Stomach (tissue), 9 donors: ENCODE results near the gene FAM240A. TPM values are rescaled to one million over a fixed set of nuclear protein-coding genes. Genes with fewer than 3 reads are reported as not detected.

Experiments
- DNase-seq, 2 donors: peaks; one replicate each; pipeline versions ENCODE4 v3.0.0 to v3.0.0-alpha.2; 2013 to 2019
- H3K27ac ChIP-seq, 5 donors: fragments of 200-600 bp in 4 of 5; sonication (generic) in 4 of 5; one replicate each; pipeline ENCODE4 v1.5.1; 2013 to 2019; ENCODE audit warnings: mild to moderate bottlenecking in 1 of 5, moderate library complexity in 1 of 5
- H3K27me3 ChIP-seq, 3 donors: fragments of 200-600 bp; sonication (generic); one replicate each; pipeline ENCODE4 v1.5.1; 2017 to 2019; ENCODE audit warnings: mixed run types in 1 of 3
- H3K36me3 ChIP-seq, 4 donors: fragments of 200-600 bp; sonication (generic); 1 replicate in 3 of 4; 2 replicates in 1 of 4; pipeline ENCODE4 v1.5.1; 2016 to 2019
- H3K4me1 ChIP-seq, 4 donors: fragments of 200-600 bp; sonication (generic); one replicate each; pipeline ENCODE4 v1.5.1; 2016 to 2019
- H3K4me3 ChIP-seq, 4 donors: fragments of 200-600 bp; sonication (generic) in 3 of 4; one replicate each; pipeline ENCODE4 v1.5.1; 2016 to 2019; ENCODE audit warnings: mild to moderate bottlenecking in 1 of 4
- H3K9me3 ChIP-seq, 4 donors: fragments of 200-600 bp; sonication (generic); one replicate each; pipeline ENCODE4 v1.5.1; 2016 to 2019
- EP300 ChIP-seq: sonication (generic); formaldehyde crosslinking; IDR thresholded peaks from one replicate; pipeline ENCODE4 v1.6.1; 2017; ENCODE audit warnings: antibody characterized with exemption
- POLR2A ChIP-seq, 4 donors: fragments of 450-650 bp; IDR thresholded peaks; one replicate each; pipeline ENCODE4 v1.6.1; 2016; ENCODE audit warnings: antibody characterized with exemption in 4 of 4, control low read depth in 2 of 4, mild to moderate bottlenecking in 1 of 4, moderate library complexity in 1 of 4
- POLR2AphosphoS5 ChIP-seq, 3 donors: sonication (generic); formaldehyde crosslinking; IDR thresholded peaks; one replicate each; pipeline ENCODE4 v1.6.1; 2016; ENCODE audit warnings: antibody characterized with exemption in 3 of 3
- WGBS, 5 donors: extraction: QIAGEN DNeasy Blood & Tissue Kit in 3 of 5; methylation state at CpG; one replicate each; pipeline versions ENCODE4 v1.1.5 to v1.1.7; 2013 to 2018; 5-methylcytosine and 5-hydroxymethylcytosine counted together
- intact Hi-C: fragments of 100-400 bp; cut with DNase I; formaldehyde crosslinking; loops from one replicate; pipeline ENCODE4 v1.15.1; 2023; ENCODE audit warnings: low total_unique reads
- polyA plus RNA-seq, 3 donors: library from polyadenylated mRNA; stranded (reverse); fragments of 200-250 nt; gene quantifications; one replicate each; pipeline ENCODE4 v1.2.3, GENCODE V29; 2013
- total RNA-seq, 5 donors: library from RNA; depleted of rRNA; stranded (reverse); fragments of >200 nt; gene quantifications; one replicate each; pipeline versions ENCODE4 v1.1.0 to v1.2.3, GENCODE V29; 2014 to 2016
- TF ChIP-seq, protein P1 (sequence below), 7 experiments: fragments of 450-650 bp in 4 of 7; fragments of 200-600 bp in 3 of 7; sonication (generic) in 3 of 7; IDR thresholded peaks; one replicate each; pipeline ENCODE4 v1.5.1; 2016 to 2019; ENCODE audit warnings: antibody characterized with exemption in 7 of 7, control low read depth in 2 of 7, mild to moderate bottlenecking in 1 of 7
- donor health status: healthy with polysubstance abuse.
- donor health status: Bipolar disorder and iron deficiency.
- donor health status: healthy.

FAM240A gene
- total and polyA plus RNA-seq, 8 donors = not detected

DNA sequence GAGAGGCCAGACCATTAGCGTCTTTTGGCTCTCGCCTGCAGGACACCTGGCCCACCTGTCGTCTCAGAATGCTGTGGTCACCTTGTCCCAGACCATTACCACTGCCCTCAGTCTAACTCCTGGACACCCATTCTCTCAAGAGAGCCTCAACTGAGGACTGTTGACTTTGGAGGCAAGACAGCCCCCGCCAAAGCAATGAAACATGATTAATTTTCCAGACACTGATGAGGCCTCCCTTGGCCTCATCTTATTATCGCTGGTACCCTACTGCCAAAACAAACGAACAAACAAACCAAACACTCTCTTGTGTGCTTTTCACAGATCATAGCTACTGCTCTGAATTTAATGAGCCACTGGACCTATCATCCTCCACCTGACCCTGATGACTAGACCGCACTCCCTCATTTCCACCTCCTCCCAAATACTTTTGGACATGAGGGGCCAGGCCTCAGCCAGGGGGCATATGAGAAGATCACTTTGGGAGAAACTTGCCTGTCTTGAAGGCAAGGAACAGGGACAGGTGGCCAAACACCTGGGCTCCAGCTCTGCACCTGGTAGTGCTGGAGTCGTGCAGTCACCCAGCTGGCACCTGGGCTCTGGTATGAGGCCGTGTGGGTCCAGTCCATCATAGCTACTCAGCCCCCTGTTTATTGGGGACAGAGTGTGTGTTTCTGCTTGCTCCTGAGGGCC lies 53.6 kb downstream of the FAM240A start:
- peak; percentile 2 to 25 for DNase-seq
- TF ChIP-seq EP300 = no peak
- TF ChIP-seq, protein P1, sequence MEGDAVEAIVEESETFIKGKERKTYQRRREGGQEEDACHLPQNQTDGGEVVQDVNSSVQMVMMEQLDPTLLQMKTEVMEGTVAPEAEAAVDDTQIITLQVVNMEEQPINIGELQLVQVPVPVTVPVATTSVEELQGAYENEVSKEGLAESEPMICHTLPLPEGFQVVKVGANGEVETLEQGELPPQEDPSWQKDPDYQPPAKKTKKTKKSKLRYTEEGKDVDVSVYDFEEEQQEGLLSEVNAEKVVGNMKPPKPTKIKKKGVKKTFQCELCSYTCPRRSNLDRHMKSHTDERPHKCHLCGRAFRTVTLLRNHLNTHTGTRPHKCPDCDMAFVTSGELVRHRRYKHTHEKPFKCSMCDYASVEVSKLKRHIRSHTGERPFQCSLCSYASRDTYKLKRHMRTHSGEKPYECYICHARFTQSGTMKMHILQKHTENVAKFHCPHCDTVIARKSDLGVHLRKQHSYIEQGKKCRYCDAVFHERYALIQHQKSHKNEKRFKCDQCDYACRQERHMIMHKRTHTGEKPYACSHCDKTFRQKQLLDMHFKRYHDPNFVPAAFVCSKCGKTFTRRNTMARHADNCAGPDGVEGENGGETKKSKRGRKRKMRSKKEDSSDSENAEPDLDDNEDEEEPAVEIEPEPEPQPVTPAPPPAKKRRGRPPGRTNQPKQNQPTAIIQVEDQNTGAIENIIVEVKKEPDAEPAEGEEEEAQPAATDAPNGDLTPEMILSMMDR (IDR thresholded peaks at IDR 0.05) = no peak
- TF ChIP-seq POLR2AphosphoS5 (IDR thresholded peaks at IDR 0.05) = no peak
- TF ChIP-seq POLR2A (IDR thresholded peaks at IDR 0.05) = no peak
- 65 to 81% (median 67%) methylated on average over 8 to 9 of the region's 9 CpGs for WGBS, 5 donors
- H3K36me3 ChIP-seq = peaks cover 0 to 5% (median 0%) of the 10 kb centered on the region in 4 donors
- no peak overlapping the region for H3K27ac ChIP-seq
- no peak overlapping the region for H3K4me3 ChIP-seq
- no peaks in the 10 kb centered on the region for H3K9me3 ChIP-seq
- peaks cover 5 to 32% (median 19%) of the 10 kb centered on the region in 4 donors for H3K4me1 ChIP-seq
- H3K27me3 ChIP-seq = no peaks in the 10 kb centered on the region
- intact Hi-C loops = no loop called here

DNA sequence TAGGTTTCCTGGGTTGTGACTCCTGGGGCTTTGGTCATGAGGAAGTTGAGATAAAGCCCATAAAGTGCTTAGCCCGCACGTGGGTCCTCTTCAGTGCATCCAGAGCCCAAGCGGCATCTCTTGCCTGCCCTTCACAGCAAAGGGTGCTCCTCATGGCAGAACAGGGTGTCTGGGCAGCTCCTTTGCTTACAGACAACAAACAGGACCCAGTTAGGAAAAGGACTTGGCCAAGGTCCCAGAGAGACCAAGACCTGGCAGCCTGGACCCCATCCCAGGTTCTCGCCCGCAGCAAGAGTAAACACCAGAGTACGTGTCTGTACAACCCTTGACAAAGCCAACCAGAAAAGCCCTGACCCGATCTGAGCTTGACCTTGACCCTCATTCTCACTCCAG lies 54.1 kb downstream of the FAM240A start:
- no peak for TF ChIP-seq POLR2A (IDR thresholded peaks at IDR 0.05)
- TF ChIP-seq POLR2AphosphoS5 (IDR thresholded peaks at IDR 0.05) = no peak
- no peak for TF ChIP-seq EP300
- TF ChIP-seq, protein P1 (IDR thresholded peaks at IDR 0.05) = no peak
- H3K36me3 ChIP-seq = peaks cover 0 to 11% (median 1%) of the 10 kb centered on the region in 4 donors
- no peaks in the 10 kb centered on the region for H3K9me3 ChIP-seq
- 37 to 50% (median 43%) methylated on average over 5 to 7 of the region's 7 CpGs for WGBS, 5 donors
- peak; percentile 5 to 66 for DNase-seq
- H3K27me3 ChIP-seq = no peaks in the 10 kb centered on the region
- no peak overlapping the region for H3K27ac ChIP-seq
- H3K4me3 ChIP-seq = no peak overlapping the region
- intact Hi-C loops = no loop called here
- peaks cover 5 to 32% (median 18%) of the 10 kb centered on the region in 4 donors for H3K4me1 ChIP-seq

DNA sequence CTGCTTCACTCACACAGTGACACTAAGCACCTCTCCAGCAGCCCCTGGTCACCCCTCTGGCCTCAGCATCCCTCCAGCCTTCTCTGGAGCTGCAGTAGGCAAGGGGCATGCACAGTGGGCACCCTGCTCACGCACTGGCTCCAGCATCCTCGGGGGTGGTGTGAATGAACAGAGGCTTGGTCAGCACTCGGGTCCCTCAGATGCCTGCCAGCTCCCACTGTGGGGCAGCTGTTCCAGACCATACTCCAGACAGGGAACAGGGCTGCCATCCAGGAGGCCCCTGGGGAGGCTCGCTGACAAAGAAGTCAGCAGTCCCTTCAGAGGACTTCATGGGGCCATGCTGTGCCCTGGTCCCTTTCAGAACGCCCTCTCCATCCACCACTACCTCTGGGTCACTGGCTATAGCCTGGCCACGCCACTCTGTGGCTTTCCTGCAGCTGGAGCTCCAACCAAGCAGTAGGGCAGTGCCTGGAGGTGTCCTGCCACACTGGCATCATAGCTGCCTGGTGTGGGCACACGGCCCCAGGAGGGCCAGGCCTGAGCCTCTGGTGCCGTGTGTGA lies 54.8 kb downstream of the FAM240A start:
- Histone ChIP-seq H3K4me1 (peaks cover 5 to 30% (median 18%) of the 10 kb centered on the region in 4 donors), H3K27me3 (no peaks in the 10 kb centered on the region), H3K9me3 (no peaks in the 10 kb centered on the region), H3K27ac (no peak overlapping the region), H3K4me3 (no peak overlapping the region), H3K36me3 (peaks cover 0 to 15% (median 3%) of the 10 kb centered on the region in 4 donors)
- TF ChIP-seq, protein P1 (IDR thresholded peaks at IDR 0.05) = no peak
- TF ChIP-seq POLR2A (IDR thresholded peaks at IDR 0.05) (no peak), EP300 (no peak), POLR2AphosphoS5 (IDR thresholded peaks at IDR 0.05) (no peak)
- WGBS, 5 donors = 53 to 87% (median 84%) methylated on average over 3 to 8 of the region's 8 CpGs
- intact Hi-C loops = no loop called here
- peak; percentile 3 to 14 for DNase-seq

DNA sequence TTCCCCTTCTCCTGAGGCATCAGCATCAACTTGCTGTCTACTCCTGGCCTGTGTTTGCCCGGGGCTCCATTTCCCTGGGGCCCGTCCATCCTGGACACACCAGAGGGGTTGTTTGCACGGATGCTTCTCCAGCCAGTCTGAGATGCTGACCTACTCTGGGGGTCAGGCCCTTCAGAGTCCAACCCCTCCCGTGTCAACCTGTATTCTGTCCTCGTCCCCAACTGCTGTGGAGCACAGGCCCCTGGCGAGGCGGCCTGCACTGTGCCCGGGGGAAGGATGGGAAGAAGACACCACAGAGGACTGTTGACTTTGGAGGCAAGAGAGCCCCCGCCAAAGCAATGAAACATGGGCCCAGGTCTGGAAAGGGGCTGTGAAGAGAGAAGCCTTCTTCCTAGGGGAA lies 55.3 kb downstream of the FAM240A start:
- TF ChIP-seq EP300 (no peak), POLR2AphosphoS5 (IDR thresholded peaks at IDR 0.05) (no peak), POLR2A (IDR thresholded peaks at IDR 0.05) (no peak)
- TF ChIP-seq, protein P1 (IDR thresholded peaks at IDR 0.05) = no peak
- Histone ChIP-seq H3K27me3 (no peaks in the 10 kb centered on the region), H3K4me3 (no peak overlapping the region), H3K9me3 (no peaks in the 10 kb centered on the region), H3K36me3 (peaks cover 0 to 20% (median 3%) of the 10 kb centered on the region in 4 donors), H3K27ac (no peak overlapping the region), H3K4me1 (peaks cover 5 to 25% (median 14%) of the 10 kb centered on the region in 4 donors)
- intact Hi-C loops = no loop called here
- WGBS, 5 donors = 88 to 93% (median 92%) methylated on average over 9 of the region's 9 CpGs
- DNase-seq = peak; percentile 1 to 20
